Left lung (tissue), 10 donors: ENCODE results near the gene FARP2. TPM values are rescaled to one million over a fixed set of nuclear protein-coding genes. Genes with fewer than 3 reads are reported as not detected.

Source experiments
- ATAC-seq: fragments of 200-7000 bp; cut with Tn5 transposase; one replicate; pipeline ENCODE4 v1.9.1; 2020; ENCODE audit warnings: moderate library complexity
- DNase-seq, 4 donors: peaks; one replicate each; pipeline ENCODE4 v3.0.0-alpha.2; 2013 to 2020
- H3K27ac ChIP-seq, 2 donors: fragments of 200-600 bp; sonication (generic) in 1 of 2; one replicate each; pipeline versions ENCODE4 v1.5.0 to v1.8.0; 2020 to 2021
- H3K27me3 ChIP-seq, 2 donors: fragments of 200-600 bp; sonication (generic) in 1 of 2; one replicate each; pipeline versions ENCODE4 v1.5.0 to v1.8.0; 2020 to 2021
- H3K36me3 ChIP-seq, 2 donors: fragments of 200-600 bp; sonication (generic) in 1 of 2; one replicate each; pipeline versions ENCODE4 v1.5.0 to v1.8.0; 2020 to 2021
- H3K4me1 ChIP-seq, 2 donors: fragments of 200-600 bp; one replicate each; pipeline ENCODE4 v1.8.0; 2021
- H3K4me3 ChIP-seq, 2 donors: fragments of 200-600 bp; sonication (generic) in 1 of 2; one replicate each; pipeline versions ENCODE4 v1.5.0 to v1.8.0; 2020 to 2021; ENCODE audit warnings: mild to moderate bottlenecking in 1 of 2
- H3K9me3 ChIP-seq, 2 donors: fragments of 200-600 bp; sonication (generic) in 1 of 2; one replicate each; pipeline versions ENCODE4 v1.5.0 to v1.8.0; 2020 to 2021
- intact Hi-C, 2 donors: fragments of 100-400 bp; cut with DNase I; formaldehyde crosslinking; loops; one replicate each; pipeline versions ENCODE4 v1.11.2 to v1.14.2; 2022
- polyA plus RNA-seq, 6 donors: library from polyadenylated mRNA; unstranded; fragments of 120-200 nt; gene quantifications; one replicate each; pipeline ENCODE4 v1.2.1, GENCODE V29; 2013; ENCODE audit not compliant: insufficient read length in 6 of 6
- total RNA-seq, 2 donors: library from RNA; stranded (reverse); fragmentation: NEBNext Ultra II Directional; extraction: Animal tissue kit (Norgen Biotek cat#: 25700); gene quantifications; one replicate each; pipeline ENCODE4 v1.2.1, GENCODE V29; 2021
- TF ChIP-seq, protein P1 (sequence below), 2 donors: fragments of 200-600 bp; sonication (generic) in 1 of 2; IDR thresholded peaks; one replicate each; pipeline versions ENCODE4 v1.5.0 to v1.8.0; 2021; ENCODE audit warnings: antibody characterized with exemption in 2 of 2
- donor health status: DM: no; HTN: yes; CAD: no.
- donor health status: DM: no; HTN: no; CAD: no.

FARP2 gene
- total and polyA plus RNA-seq, 8 donors = 32.2 to 54.8 (median 49.9) TPM

GRCh38 chr2:241501099-241501541 is 145.0 kb downstream of the FARP2 start:
- Histone ChIP-seq H3K36me3 (peaks cover 0 to 59% of the 10 kb centered on the region in 2 donors), H3K27ac (no peak overlapping the region), H3K9me3 (no peaks in the 10 kb centered on the region), H3K27me3 (no peaks in the 10 kb centered on the region), H3K4me3 (no peak overlapping the region), H3K4me1 (peaks cover 2 to 3% of the 10 kb centered on the region in 2 donors)
- TF ChIP-seq, protein P1, sequence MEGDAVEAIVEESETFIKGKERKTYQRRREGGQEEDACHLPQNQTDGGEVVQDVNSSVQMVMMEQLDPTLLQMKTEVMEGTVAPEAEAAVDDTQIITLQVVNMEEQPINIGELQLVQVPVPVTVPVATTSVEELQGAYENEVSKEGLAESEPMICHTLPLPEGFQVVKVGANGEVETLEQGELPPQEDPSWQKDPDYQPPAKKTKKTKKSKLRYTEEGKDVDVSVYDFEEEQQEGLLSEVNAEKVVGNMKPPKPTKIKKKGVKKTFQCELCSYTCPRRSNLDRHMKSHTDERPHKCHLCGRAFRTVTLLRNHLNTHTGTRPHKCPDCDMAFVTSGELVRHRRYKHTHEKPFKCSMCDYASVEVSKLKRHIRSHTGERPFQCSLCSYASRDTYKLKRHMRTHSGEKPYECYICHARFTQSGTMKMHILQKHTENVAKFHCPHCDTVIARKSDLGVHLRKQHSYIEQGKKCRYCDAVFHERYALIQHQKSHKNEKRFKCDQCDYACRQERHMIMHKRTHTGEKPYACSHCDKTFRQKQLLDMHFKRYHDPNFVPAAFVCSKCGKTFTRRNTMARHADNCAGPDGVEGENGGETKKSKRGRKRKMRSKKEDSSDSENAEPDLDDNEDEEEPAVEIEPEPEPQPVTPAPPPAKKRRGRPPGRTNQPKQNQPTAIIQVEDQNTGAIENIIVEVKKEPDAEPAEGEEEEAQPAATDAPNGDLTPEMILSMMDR (IDR thresholded peaks at IDR 0.05) = no peak
- no peak for ATAC-seq
- intact Hi-C loops = no loop called here
- DNase-seq = no peak

DNA sequence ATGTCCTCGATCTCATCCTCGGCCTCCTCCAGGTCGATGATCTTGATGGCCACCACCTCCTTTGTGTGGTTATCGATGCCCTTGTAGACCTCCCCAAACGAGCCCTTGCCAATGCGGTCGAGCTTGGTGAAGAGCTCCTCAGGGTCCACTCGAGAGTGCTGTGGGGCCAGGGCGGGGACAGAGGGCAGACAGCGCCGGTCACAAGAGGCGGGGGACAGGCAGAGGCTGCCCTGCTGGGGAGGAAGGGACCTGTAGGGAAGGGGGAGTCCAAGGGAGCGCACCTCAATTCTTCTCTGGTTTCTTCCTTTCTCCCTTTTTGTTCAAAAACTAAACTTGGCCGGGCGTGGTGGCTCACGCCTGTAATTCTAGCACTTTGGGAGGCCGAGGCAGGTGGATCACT is 145.5 kb downstream of the FARP2 start:
- Histone ChIP-seq H3K27ac (no peak overlapping the region), H3K4me1 (peaks cover 2 to 7% of the 10 kb centered on the region in 2 donors)
- TF ChIP-seq, protein P1 (IDR thresholded peaks at IDR 0.05) = no peak

GRCh38 chr2:241502281-241502680 is 146.2 kb downstream of the FARP2 start:
- intact Hi-C loops = no loop called here
- peaks cover 9 to 14% of the 10 kb centered on the region in 2 donors for H3K4me1 ChIP-seq
- no peaks in the 10 kb centered on the region for H3K27me3 ChIP-seq
- H3K36me3 ChIP-seq = peaks cover 0 to 47% of the 10 kb centered on the region in 2 donors
- H3K27ac ChIP-seq = no peak overlapping the region
- no peaks in the 10 kb centered on the region for H3K9me3 ChIP-seq
- no peak overlapping the region for H3K4me3 ChIP-seq
- TF ChIP-seq, protein P1 (IDR thresholded peaks at IDR 0.05) = no peak
- DNase-seq (no peak), ATAC-seq (no peak)

More for the DNA sequence above, 145.5 kb downstream of the FARP2 start:
- Histone ChIP-seq H3K27me3 (no peaks in the 10 kb centered on the region), H3K36me3 (peaks cover 0 to 55% of the 10 kb centered on the region in 2 donors), H3K4me3 (no peak overlapping the region), H3K9me3 (no peaks in the 10 kb centered on the region)
- intact Hi-C loops = no loop called here
- DNase-seq (no peak), ATAC-seq (no peak)

- intact Hi-C loops = no loop called here
- TF ChIP-seq, protein P1 (IDR thresholded peaks at IDR 0.05) = no peak
- Histone ChIP-seq H3K4me3 (no peak overlapping the region), H3K36me3 (peaks cover 0 to 32% of the 10 kb centered on the region in 2 donors), H3K27me3 (peaks cover 0 to 8% of the 10 kb centered on the region in 2 donors), H3K9me3 (no peaks in the 10 kb centered on the region), H3K4me1 (peaks cover 9 to 21% of the 10 kb centered on the region in 2 donors), H3K27ac (no peak overlapping the region)
- DNase-seq (no peak), ATAC-seq (no peak)
Measured at GRCh38 chr2:241503776-241504392, 147.8 kb downstream of the FARP2 start.

GRCh38 chr2:241505086-241505780 is 149.1 kb downstream of the FARP2 start:
- Histone ChIP-seq H3K4me3 (no peak overlapping the region), H3K27me3 (peaks cover 0 to 8% of the 10 kb centered on the region in 2 donors), H3K27ac (no peak overlapping the region), H3K4me1 (peaks cover 16 to 30% of the 10 kb centered on the region in 2 donors), H3K9me3 (no peaks in the 10 kb centered on the region), H3K36me3 (peaks cover 0 to 19% of the 10 kb centered on the region in 2 donors)
- TF ChIP-seq, protein P1 (IDR thresholded peaks at IDR 0.05) = no peak
- no peak for ATAC-seq
- intact Hi-C loops = no loop called here
- no peak for DNase-seq
